ENCODE measurements around the gene CBX3. TPM values are rescaled to one million over a fixed set of nuclear protein-coding genes. Genes with fewer than 3 reads are reported as not detected.
A peak's percentile ranks its signal among the peaks of the same experiment; 100 is the strongest.
"Not testable (repeated sequence)": the region's sequence is repeated elsewhere in the genome, so short reads cannot be mapped to it uniquely, and the experiment has no call there.

The CBX3 gene
- 100 to 1,000 TPM; 246 to 278 (median 267) TPM for total RNA-seq

- Mint-ChIP-seq H3K36me3 (ENCODE audit: insufficient read depth) (peaks cover 57% of the 10 kb centered on the region), H3K4me3 (peak within 1 kb of the TSS; percentile 99), H3K4me1 (ENCODE audit: low read depth) (peaks cover 46% of the 10 kb centered on the region), H3K27me3 (ENCODE audit: low read depth) (peaks cover 3% of the 10 kb centered on the region), H3K9me3 (no peaks in the 10 kb centered on the region)
- ATAC-seq (peak; percentile 54 to 61), DNase-seq (peak; percentile 78)
Measured at GRCh38 chr7:26201247-26202018, at the start of gene CBX3. Gene CBX3 (plus strand): TSS chr7:26201745. CDS start chr7:26202999, 1,254 bp downstream.

GRCh38 chr7:26151953-26152781 is 49.4 kb upstream of the CBX3 start, which contains the start of gene NFE2L3:
Gene NFE2L3 (plus strand): TSS chr7:26152198. CDS start chr7:26152499, 301 bp downstream.
- H3K4me3 Mint-ChIP-seq: peak within 1 kb of the TSS; percentile 97
- no peaks in the 10 kb centered on the region for H3K9me3 Mint-ChIP-seq
- DNase-seq: peak; percentile 78
- H3K4me1 Mint-ChIP-seq (ENCODE audit: low read depth): peaks cover 52% of the 10 kb centered on the region
- H3K27me3 Mint-ChIP-seq (ENCODE audit: low read depth): no peaks in the 10 kb centered on the region
- ATAC-seq: peak; percentile 66 to 68
- H3K36me3 Mint-ChIP-seq (ENCODE audit: insufficient read depth): peaks cover 7% of the 10 kb centered on the region

DNA sequence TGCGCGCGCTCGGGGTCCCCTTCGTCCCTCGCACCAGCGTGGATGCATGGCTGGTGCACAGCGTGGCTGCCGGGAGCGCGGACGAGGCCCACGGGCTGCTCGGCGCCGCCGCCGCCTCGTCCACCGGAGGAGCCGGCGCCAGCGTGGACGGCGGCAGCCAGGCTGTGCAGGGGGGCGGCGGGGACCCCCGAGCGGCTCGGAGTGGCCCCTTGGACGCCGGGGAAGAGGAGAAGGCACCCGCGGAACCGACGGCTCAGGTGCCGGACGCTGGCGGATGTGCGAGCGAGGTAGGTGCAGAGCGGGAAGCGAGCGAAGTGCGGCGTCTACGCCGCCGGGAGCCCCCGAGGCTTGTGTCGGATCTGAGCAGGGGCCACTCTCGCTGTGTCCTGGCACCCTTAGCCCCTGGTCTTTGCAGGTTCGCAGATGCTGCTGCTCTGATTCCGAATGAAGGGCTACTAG is 48.7 kb upstream of the CBX3 start:
- H3K36me3 Mint-ChIP-seq (ENCODE audit: insufficient read depth); H3K27me3 Mint-ChIP-seq (ENCODE audit: low read depth); H3K9me3 Mint-ChIP-seq: not testable (repeated sequence)
- peak; percentile 19 to 23 for ATAC-seq
- H3K4me3 Mint-ChIP-seq: peak overlapping the region; percentile 97
- H3K4me1 Mint-ChIP-seq (ENCODE audit: low read depth): peaks cover 58% of the 10 kb centered on the region
- DNase-seq: peak; percentile 17

DNA sequence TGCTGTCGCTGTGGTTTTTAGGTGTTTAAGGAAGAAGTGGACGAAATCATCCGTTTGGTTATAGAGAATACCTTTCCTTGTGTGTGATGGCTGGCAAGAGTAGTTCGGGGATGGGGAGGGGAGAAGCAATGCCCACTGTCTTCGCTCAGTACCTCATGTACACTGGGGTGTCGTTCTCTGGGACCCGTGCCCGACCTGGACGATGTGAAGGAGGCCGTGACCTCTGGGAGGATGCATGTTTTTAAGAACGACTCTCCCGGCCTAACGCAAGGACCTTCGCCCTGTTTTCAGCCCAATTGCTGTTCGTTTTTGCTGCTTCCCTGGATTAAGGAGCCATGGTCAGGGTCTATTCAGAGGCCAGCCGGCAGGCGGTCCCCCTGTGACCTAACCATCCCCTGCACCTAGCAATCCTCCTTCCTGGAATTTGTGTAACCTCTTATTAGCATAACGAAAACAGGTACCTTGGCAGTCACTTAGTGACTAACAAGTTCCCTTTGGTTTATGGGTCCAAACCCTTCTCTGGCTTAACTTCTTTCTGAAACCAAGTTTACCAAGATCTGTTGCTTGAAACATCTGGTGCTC is 48.2 kb upstream of the CBX3 start:
- no peaks in the 10 kb centered on the region for H3K27me3 Mint-ChIP-seq (ENCODE audit: low read depth)
- no peaks in the 10 kb centered on the region for H3K9me3 Mint-ChIP-seq
- H3K36me3 Mint-ChIP-seq (ENCODE audit: insufficient read depth): peaks cover 10% of the 10 kb centered on the region
- peaks cover 63% of the 10 kb centered on the region for H3K4me1 Mint-ChIP-seq (ENCODE audit: low read depth)
- peak; percentile 21 to 39 for ATAC-seq
- DNase-seq: no peak
- peak overlapping the region; percentile 97 for H3K4me3 Mint-ChIP-seq

DNA sequence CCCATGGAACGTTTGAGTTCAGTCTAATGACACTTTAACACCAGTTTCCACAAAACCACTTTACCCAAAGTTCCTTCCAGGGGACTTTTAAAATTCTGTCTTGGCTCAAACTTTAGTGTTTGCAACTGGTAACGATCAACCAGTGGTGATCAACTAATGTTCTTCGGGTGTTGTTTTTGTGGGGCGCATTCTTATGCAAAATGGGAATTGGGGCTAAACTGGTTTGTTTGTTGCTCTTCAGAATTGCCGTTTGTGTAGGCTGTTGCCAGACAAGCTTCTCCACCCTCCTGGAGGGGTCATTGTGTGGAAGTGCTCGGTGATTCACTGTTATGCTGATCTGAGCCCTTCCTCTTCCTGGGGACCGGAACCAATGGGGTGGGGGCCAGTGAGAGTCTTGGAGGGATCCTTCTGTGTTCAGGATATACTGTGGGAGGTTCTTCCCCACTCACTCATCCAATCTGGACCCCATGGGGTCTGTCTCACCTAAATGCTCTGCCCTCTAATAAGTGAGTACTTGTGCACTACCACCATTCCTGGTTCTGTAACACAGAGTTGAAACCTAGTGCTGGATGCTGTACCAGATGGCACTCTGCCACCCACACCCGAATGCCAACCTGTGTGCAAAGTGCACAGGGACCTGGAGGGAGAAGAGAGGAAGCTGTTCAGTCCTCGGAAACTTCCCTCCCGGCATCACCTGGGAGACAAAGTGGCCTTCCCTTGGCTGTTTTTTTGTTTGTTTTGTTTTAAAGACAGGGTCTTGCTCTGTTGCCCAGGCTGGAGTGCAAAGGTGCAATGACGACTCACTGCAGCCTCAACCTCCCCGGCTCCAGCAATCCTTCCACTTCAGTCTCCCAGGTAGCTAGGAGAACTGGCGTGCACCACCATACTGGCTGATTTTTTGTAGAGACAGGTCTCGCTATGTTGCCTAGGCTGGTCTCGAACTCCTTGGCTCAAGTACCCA is 47.4 kb upstream of the CBX3 start:
- H3K4me1 Mint-ChIP-seq (ENCODE audit: low read depth): peaks cover 71% of the 10 kb centered on the region
- DNase-seq (no peak), ATAC-seq (peak; percentile 12 to 13)
- H3K4me3 Mint-ChIP-seq: peak overlapping the region; percentile 97
- no peaks in the 10 kb centered on the region for H3K27me3 Mint-ChIP-seq (ENCODE audit: low read depth)
- H3K9me3 Mint-ChIP-seq: no peaks in the 10 kb centered on the region
- H3K36me3 Mint-ChIP-seq (ENCODE audit: insufficient read depth): peaks cover 11% of the 10 kb centered on the region

DNA sequence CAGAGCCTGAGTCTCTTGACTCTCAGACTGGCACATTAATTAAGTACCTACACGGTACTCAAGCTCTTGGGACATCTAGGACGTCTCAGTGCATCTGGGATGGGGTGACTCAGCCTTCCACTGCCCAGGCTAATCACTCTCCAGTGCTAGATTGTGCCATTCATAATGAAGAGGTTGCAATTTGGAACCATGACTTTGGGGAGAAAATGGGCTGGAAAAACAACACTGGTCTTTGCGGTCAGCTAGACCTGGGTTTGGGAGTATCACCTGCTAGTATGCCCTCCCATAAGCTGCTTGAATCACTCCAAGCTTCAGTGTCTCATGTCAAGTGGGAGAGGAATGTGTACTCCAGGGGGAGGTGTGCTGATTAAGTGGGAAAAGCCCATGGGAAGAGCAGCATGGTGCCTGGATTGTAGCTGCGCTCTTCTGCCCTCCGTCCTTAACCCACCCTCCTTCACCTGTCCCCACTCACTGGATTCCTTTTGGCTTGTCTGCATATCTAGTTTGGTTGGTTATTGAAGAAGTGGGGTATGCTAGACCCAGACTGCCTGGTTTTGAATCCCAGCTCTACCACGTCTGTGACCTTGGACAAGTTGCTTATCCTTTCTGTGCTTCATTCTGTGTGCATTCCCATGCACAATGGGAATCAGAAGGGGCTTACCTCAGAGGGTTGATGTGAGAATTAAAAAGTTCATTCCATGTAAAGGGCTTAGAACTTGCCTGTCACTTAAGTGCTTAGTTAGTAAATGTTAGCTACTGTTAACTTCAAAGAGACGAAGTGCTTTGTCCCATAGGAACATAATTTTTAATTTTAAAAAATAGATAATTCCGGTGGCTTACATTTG is 45.8 kb upstream of the CBX3 start:
- H3K27me3 Mint-ChIP-seq (ENCODE audit: low read depth): no peaks in the 10 kb centered on the region
- H3K4me3 Mint-ChIP-seq: peak overlapping the region; percentile 97
- H3K36me3 Mint-ChIP-seq (ENCODE audit: insufficient read depth): peaks cover 14% of the 10 kb centered on the region
- ATAC-seq (no peak), DNase-seq (no peak)
- no peaks in the 10 kb centered on the region for H3K9me3 Mint-ChIP-seq
- H3K4me1 Mint-ChIP-seq (ENCODE audit: low read depth): peaks cover 83% of the 10 kb centered on the region

DNA sequence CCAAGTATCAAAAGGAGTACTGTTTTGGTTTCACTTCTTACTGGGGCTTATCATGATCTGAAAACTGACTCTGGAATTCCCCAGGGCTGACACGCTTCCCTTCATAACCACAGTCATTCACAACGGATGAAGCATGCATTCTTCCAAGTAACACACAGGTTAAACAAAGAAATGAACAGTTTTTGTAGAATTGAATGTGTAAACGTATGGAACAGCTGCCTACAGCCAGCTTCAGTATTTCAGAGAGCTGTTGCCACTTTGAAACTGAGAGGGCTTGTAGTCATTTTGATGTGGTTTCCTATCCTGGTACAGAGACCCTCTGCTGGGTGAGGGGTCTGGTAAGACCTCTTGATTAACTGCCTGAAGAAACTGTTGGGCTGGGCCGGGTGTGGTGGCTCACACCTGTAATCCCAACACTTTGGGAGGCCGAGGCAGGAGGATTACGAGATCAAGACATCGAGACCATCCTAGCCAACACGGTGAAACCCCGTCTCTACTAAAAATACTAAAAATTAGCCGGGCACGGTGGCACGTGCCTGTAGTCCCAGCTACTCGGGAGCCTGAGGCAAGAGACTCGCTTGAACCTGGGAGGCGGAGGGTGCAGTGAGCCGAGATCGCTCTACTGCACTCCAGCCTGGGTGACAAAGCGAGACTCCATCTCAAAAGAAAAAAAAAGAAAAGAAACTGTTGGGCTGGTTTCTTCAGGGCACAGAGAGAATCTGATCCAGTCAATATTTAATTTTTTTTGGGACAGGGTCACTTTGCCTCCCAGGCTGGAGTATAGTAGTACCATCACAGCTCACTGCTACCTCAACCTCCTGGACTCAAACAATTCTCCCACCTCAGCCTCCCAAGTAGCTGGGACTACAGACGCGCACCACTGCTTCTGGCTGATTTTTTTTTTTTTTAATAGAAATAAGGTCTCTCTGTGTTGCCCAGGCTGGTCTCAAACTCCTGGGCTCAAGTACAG is 44.8 kb upstream of the CBX3 start:
- ATAC-seq: peak; percentile 46 to 56
- H3K27me3 Mint-ChIP-seq (ENCODE audit: low read depth): no peaks in the 10 kb centered on the region
- H3K36me3 Mint-ChIP-seq (ENCODE audit: insufficient read depth): peaks cover 17% of the 10 kb centered on the region
- peak overlapping the region; percentile 97 for H3K4me3 Mint-ChIP-seq
- H3K9me3 Mint-ChIP-seq: no peaks in the 10 kb centered on the region
- DNase-seq: peak; percentile 45
- peaks cover 76% of the 10 kb centered on the region for H3K4me1 Mint-ChIP-seq (ENCODE audit: low read depth)

- Mint-ChIP-seq H3K27me3 (ENCODE audit: low read depth) (no peaks in the 10 kb centered on the region), H3K36me3 (ENCODE audit: insufficient read depth) (peaks cover 17% of the 10 kb centered on the region), H3K4me3 (peak overlapping the region; percentile 33), H3K9me3 (no peaks in the 10 kb centered on the region), H3K4me1 (ENCODE audit: low read depth) (peaks cover 81% of the 10 kb centered on the region)
- ATAC-seq (no peak), DNase-seq (no peak)
Measured at GRCh38 chr7:26157520-26158105, 43.9 kb upstream of the CBX3 start.

DNA sequence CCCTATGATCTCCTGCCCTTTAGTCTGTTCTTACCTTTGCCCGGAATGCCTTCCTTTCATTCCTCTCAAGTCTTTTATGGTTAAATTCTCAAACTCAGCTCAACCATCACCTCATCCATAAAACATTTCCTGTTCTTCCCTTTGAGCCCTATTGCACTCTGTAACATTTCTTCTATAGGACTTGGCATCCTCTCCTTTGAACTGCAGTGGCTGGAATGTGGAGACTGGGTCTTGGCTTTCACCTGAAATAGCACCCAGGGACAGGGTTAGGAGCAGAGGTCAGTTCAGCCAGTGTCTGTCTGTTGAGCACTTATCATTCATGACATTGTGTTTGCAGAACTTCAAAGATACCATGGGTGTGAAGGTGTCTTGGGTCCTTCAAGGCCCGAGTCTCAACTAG is 42.3 kb upstream of the CBX3 start:
- Mint-ChIP-seq H3K36me3 (ENCODE audit: insufficient read depth) (peaks cover 15% of the 10 kb centered on the region), H3K4me1 (ENCODE audit: low read depth) (peaks cover 76% of the 10 kb centered on the region), H3K4me3 (no peak overlapping the region), H3K9me3 (no peaks in the 10 kb centered on the region), H3K27me3 (ENCODE audit: low read depth) (no peaks in the 10 kb centered on the region)
- no peak for DNase-seq
- ATAC-seq: no peak

GRCh38 chr7:26160896-26161295 is 40.6 kb upstream of the CBX3 start:
- Mint-ChIP-seq H3K4me3 (no peak overlapping the region), H3K36me3 (ENCODE audit: insufficient read depth) (peaks cover 12% of the 10 kb centered on the region), H3K9me3 (no peaks in the 10 kb centered on the region), H3K4me1 (ENCODE audit: low read depth) (peaks cover 63% of the 10 kb centered on the region), H3K27me3 (ENCODE audit: low read depth) (no peaks in the 10 kb centered on the region)
- DNase-seq: no peak
- no peak for ATAC-seq

- H3K27me3 Mint-ChIP-seq (ENCODE audit: low read depth): no peaks in the 10 kb centered on the region
- H3K4me3 Mint-ChIP-seq: no peak overlapping the region
- DNase-seq (no peak), ATAC-seq (no peak)
- H3K4me1 Mint-ChIP-seq (ENCODE audit: low read depth): peaks cover 62% of the 10 kb centered on the region
- H3K36me3 Mint-ChIP-seq (ENCODE audit: insufficient read depth): peaks cover 12% of the 10 kb centered on the region
- no peaks in the 10 kb centered on the region for H3K9me3 Mint-ChIP-seq
Measured at GRCh38 chr7:26162431-26162830, 39.1 kb upstream of the CBX3 start.

- peaks cover 51% of the 10 kb centered on the region for H3K4me1 Mint-ChIP-seq (ENCODE audit: low read depth)
- ATAC-seq; H3K36me3 Mint-ChIP-seq (ENCODE audit: insufficient read depth): not testable (repeated sequence)
Measured at GRCh38 chr7:26163804-26164203, 37.7 kb upstream of the CBX3 start.

More at GRCh38 chr7:26163804-26164203, 37.7 kb upstream of the CBX3 start:
- DNase-seq; H3K9me3 Mint-ChIP-seq; H3K4me3 Mint-ChIP-seq; H3K27me3 Mint-ChIP-seq (ENCODE audit: low read depth): not testable (repeated sequence)
